ENCODE data around the gene SLFNL1.

DNA sequence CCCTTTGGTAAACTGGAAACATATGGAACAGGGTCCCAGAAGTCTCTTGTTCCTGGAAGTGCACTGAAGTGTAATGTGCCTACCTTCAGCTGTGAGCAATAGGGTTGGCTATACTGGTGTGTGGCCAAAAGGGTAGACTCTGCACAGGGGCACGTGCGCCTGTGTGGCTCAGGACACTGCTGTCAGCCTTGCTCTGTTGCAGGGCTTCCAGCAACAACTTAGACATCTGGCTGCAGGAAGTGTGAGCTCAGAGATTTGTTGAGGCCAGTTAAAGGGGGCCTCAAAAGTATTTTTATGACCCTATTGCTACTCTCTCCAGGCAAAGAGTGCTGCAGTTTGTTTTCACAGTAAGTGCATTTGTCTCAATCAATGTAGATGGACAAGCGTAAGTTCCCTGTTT lies 34.6 kb downstream of the SLFNL1 start:
- TF ChIP-seq, protein P1, sequence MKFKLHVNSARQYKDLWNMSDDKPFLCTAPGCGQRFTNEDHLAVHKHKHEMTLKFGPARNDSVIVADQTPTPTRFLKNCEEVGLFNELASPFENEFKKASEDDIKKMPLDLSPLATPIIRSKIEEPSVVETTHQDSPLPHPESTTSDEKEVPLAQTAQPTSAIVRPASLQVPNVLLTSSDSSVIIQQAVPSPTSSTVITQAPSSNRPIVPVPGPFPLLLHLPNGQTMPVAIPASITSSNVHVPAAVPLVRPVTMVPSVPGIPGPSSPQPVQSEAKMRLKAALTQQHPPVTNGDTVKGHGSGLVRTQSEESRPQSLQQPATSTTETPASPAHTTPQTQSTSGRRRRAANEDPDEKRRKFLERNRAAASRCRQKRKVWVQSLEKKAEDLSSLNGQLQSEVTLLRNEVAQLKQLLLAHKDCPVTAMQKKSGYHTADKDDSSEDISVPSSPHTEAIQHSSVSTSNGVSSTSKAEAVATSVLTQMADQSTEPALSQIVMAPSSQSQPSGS (CRISPR knock-in tag; IDR thresholded peaks at IDR 0.05; ENCODE audit: borderline replicate concordance, low read depth): no peak
- TF ChIP-seq, protein P2, sequence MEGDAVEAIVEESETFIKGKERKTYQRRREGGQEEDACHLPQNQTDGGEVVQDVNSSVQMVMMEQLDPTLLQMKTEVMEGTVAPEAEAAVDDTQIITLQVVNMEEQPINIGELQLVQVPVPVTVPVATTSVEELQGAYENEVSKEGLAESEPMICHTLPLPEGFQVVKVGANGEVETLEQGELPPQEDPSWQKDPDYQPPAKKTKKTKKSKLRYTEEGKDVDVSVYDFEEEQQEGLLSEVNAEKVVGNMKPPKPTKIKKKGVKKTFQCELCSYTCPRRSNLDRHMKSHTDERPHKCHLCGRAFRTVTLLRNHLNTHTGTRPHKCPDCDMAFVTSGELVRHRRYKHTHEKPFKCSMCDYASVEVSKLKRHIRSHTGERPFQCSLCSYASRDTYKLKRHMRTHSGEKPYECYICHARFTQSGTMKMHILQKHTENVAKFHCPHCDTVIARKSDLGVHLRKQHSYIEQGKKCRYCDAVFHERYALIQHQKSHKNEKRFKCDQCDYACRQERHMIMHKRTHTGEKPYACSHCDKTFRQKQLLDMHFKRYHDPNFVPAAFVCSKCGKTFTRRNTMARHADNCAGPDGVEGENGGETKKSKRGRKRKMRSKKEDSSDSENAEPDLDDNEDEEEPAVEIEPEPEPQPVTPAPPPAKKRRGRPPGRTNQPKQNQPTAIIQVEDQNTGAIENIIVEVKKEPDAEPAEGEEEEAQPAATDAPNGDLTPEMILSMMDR (IDR thresholded peaks at IDR 0.05): no peak
- TF ChIP-seq, protein P3, sequence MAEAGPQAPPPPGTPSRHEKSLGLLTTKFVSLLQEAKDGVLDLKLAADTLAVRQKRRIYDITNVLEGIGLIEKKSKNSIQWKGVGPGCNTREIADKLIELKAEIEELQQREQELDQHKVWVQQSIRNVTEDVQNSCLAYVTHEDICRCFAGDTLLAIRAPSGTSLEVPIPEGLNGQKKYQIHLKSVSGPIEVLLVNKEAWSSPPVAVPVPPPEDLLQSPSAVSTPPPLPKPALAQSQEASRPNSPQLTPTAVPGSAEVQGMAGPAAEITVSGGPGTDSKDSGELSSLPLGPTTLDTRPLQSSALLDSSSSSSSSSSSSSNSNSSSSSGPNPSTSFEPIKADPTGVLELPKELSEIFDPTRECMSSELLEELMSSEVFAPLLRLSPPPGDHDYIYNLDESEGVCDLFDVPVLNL (CRISPR knock-in tag; IDR thresholded peaks at IDR 0.05; ENCODE audit: borderline replicate concordance, low read depth): no peak
- TF ChIP-seq, protein P4, sequence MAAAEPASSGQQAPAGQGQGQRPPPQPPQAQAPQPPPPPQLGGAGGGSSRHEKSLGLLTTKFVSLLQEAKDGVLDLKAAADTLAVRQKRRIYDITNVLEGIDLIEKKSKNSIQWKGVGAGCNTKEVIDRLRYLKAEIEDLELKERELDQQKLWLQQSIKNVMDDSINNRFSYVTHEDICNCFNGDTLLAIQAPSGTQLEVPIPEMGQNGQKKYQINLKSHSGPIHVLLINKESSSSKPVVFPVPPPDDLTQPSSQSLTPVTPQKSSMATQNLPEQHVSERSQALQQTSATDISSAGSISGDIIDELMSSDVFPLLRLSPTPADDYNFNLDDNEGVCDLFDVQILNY (CRISPR knock-in tag; IDR thresholded peaks at IDR 0.05): no peak
- TF ChIP-seq GRHL2 (CRISPR knock-in tag; IDR thresholded peaks at IDR 0.05; ENCODE audit: insufficient replicate concordance, severe bottlenecking): no peak
- TF ChIP-seq, protein P5, sequence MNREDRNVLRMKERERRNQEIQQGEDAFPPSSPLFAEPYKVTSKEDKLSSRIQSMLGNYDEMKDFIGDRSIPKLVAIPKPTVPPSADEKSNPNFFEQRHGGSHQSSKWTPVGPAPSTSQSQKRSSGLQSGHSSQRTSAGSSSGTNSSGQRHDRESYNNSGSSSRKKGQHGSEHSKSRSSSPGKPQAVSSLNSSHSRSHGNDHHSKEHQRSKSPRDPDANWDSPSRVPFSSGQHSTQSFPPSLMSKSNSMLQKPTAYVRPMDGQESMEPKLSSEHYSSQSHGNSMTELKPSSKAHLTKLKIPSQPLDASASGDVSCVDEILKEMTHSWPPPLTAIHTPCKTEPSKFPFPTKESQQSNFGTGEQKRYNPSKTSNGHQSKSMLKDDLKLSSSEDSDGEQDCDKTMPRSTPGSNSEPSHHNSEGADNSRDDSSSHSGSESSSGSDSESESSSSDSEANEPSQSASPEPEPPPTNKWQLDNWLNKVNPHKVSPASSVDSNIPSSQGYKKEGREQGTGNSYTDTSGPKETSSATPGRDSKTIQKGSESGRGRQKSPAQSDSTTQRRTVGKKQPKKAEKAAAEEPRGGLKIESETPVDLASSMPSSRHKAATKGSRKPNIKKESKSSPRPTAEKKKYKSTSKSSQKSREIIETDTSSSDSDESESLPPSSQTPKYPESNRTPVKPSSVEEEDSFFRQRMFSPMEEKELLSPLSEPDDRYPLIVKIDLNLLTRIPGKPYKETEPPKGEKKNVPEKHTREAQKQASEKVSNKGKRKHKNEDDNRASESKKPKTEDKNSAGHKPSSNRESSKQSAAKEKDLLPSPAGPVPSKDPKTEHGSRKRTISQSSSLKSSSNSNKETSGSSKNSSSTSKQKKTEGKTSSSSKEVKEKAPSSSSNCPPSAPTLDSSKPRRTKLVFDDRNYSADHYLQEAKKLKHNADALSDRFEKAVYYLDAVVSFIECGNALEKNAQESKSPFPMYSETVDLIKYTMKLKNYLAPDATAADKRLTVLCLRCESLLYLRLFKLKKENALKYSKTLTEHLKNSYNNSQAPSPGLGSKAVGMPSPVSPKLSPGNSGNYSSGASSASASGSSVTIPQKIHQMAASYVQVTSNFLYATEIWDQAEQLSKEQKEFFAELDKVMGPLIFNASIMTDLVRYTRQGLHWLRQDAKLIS (CRISPR knock-in tag; IDR thresholded peaks at IDR 0.05; ENCODE audit: borderline replicate concordance): no peak
- TF ChIP-seq, protein P6, sequence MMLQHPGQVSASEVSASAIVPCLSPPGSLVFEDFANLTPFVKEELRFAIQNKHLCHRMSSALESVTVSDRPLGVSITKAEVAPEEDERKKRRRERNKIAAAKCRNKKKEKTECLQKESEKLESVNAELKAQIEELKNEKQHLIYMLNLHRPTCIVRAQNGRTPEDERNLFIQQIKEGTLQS (CRISPR knock-in tag; conservative IDR thresholded peaks at IDR 0.05): no peak

All from WTC11 (cell line).